Activated T-cell treated with anti-CD3 and anti-CD28 coated beads for 4 hours (primary cell): Measurements from ENCODE around the gene TXNIP.

ENCODE experiments used
- DNase-seq: peaks from one replicate; pipeline ENCODE4 v3.0.0-alpha.2; 2020

The TXNIP gene

GRCh38 chr1:146010126-146010738 is 13.9 kb upstream of the TXNIP start:
- no peak for DNase-seq

- no peak for DNase-seq
Observed at GRCh38 chr1:146007489-146008133, 11.2 kb upstream of the TXNIP start.

GRCh38 chr1:146001709-146002108 is 5.3 kb upstream of the TXNIP start:
- DNase-seq = no peak

GRCh38 chr1:145999321-146000024 is 3.1 kb upstream of the TXNIP start:
- DNase-seq = no peak

- DNase-seq = no peak
Observed at GRCh38 chr1:145997718-145998023, 1.3 kb upstream of the TXNIP start.

GRCh38 chr1:145997016-145997717 is 788 bp upstream of the TXNIP start:
- DNase-seq = peak; percentile 40

- no peak for DNase-seq
Observed at GRCh38 chr1:145995964-145996432, 381 bp downstream of the TXNIP start.

- no peak for DNase-seq
Observed at GRCh38 chr1:145995148-145995881, 1.1 kb downstream of the TXNIP start.

- no peak for DNase-seq
Observed at GRCh38 chr1:145994391-145995120, 1.8 kb downstream of the TXNIP start.

GRCh38 chr1:145993618-145994390 is 2.6 kb downstream of the TXNIP start:
- DNase-seq = no peak

GRCh38 chr1:145992958-145993617 is 3.3 kb downstream of the TXNIP start:
- no peak for DNase-seq

GRCh38 chr1:145992502-145992936 is 3.9 kb downstream of the TXNIP start:
- no peak for DNase-seq

- no peak for DNase-seq
Observed at GRCh38 chr1:145991735-145992412, 4.5 kb downstream of the TXNIP start.

- no peak for DNase-seq
Observed at GRCh38 chr1:145990249-145990855, 6.0 kb downstream of the TXNIP start.

GRCh38 chr1:145988773-145989172 is 7.6 kb downstream of the TXNIP start:
- no peak for DNase-seq

GRCh38 chr1:145987926-145988325 is 8.5 kb downstream of the TXNIP start:
- DNase-seq = no peak

- no peak for DNase-seq
Observed at GRCh38 chr1:145986551-145986950, 9.8 kb downstream of the TXNIP start.

GRCh38 chr1:145985502-145986439 is 10.6 kb downstream of the TXNIP start:
- no peak for DNase-seq

GRCh38 chr1:145985129-145985501 is 11.3 kb downstream of the TXNIP start:
- no peak for DNase-seq
